Astrocyte (in vitro differentiated cells and primary cell): Measurements from ENCODE around the gene PRAMEF11.
"Not testable (repeated sequence)": the region's sequence is repeated elsewhere in the genome, so short reads cannot be mapped to it uniquely, and the experiment has no call there.

Source experiments
- EZH2 ChIP-seq: IDR thresholded peaks from 2 replicates; pipeline ENCODE4 v1.6.1; 2012; ENCODE audit warnings: mild to moderate bottlenecking, low read length, inconsistent platforms; ENCODE audit not compliant: insufficient read depth
- TF ChIP-seq, protein P1 (sequence below): IDR thresholded peaks from 2 replicates; pipeline ENCODE4 v1.5.1; 2011; ENCODE audit warnings: low read depth, mild to moderate bottlenecking, inconsistent platforms, low read length, moderate library complexity; ENCODE audit not compliant: insufficient read depth

DNA sequence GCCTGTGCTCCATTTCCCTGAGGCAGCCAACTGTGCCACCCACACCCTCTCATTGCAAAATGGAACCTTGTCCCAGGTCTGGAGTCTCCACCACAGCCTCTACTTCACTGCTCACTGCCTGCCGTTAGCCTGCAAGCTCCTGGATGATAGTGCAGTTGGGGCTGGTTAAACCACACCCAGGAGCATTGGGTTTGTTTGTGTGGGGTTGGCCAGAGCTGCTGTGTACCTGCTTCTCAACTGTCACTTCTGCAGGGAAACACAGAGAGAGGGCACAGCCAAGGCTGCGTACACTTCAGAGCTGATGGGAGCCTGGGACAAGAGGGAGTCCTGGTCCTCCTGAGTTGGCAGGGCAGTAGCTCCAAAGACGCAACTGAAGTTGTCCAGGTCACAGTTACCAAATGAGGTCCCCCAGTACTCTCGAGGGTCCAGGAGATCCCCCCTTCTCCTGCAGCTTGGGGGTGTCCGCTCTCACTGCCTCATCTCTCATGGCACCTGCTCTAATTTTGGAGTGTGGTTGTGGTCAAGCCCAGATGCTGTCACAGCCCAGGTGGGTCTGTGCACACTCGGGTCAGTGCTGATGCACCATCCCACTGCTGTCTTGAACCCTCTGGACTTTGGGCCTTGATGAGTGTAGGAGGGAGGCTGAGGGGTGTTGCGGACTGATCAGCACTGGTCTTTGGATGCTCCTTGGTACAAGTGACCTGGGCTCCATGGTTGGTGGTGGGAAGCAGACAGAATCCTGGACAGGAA, 32.1 kb upstream of the PRAMEF11 start:
- TF ChIP-seq, protein P1, sequence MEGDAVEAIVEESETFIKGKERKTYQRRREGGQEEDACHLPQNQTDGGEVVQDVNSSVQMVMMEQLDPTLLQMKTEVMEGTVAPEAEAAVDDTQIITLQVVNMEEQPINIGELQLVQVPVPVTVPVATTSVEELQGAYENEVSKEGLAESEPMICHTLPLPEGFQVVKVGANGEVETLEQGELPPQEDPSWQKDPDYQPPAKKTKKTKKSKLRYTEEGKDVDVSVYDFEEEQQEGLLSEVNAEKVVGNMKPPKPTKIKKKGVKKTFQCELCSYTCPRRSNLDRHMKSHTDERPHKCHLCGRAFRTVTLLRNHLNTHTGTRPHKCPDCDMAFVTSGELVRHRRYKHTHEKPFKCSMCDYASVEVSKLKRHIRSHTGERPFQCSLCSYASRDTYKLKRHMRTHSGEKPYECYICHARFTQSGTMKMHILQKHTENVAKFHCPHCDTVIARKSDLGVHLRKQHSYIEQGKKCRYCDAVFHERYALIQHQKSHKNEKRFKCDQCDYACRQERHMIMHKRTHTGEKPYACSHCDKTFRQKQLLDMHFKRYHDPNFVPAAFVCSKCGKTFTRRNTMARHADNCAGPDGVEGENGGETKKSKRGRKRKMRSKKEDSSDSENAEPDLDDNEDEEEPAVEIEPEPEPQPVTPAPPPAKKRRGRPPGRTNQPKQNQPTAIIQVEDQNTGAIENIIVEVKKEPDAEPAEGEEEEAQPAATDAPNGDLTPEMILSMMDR = not testable (repeated sequence)
- TF ChIP-seq EZH2 = not testable (repeated sequence)
